Measurements from ENCODE around the gene PRSS48.

The PRSS48 gene

DNA sequence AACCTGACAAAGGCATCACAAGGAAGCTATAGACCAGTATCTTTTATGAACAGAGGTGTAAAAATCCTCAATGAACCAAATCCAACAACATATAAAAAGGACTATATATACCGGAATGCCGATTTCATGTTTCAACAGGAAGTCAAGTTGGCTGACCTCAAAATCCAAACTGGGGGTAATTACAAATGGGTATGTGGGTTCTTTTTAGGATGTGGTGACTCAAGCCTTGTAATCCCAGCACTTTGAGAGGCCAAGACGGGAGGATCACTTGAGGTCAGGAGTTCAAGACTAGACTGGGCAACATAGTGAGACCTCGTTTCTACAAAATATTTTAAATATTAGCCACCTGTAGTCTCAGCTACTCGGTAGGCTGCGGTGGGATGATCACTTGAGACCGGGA lies 10.4 kb downstream of the PRSS48 start:
- no peaks in the 10 kb centered on the region for H4K20me1 ChIP-seq (ENCODE audit: insufficient read depth, low read length)
- no peak overlapping the region for H3K4me2 ChIP-seq (ENCODE audit: low read length)
- H3K9me3 ChIP-seq (ENCODE audit: insufficient read depth, low read length) = peaks cover 7% of the 10 kb centered on the region; the same call in 1 of the 2 replicates
- H3K4me3 ChIP-seq (ENCODE audit: low read length) = no peak overlapping the region
- no peak overlapping the region for H3K27ac ChIP-seq (ENCODE audit: low read length)
- H3K27me3 ChIP-seq (ENCODE audit: low read depth, low read length) = no peaks in the 10 kb centered on the region
- H3K4me1 ChIP-seq (ENCODE audit: low read length) = no peaks in the 10 kb centered on the region
- H3K36me3 ChIP-seq (replicated peaks; ENCODE audit: low read depth, low read length) = no peaks in the 10 kb centered on the region
- H2AFZ ChIP-seq (ENCODE audit: low read depth, low read length) = no peak overlapping the region
- TF ChIP-seq, protein P1, sequence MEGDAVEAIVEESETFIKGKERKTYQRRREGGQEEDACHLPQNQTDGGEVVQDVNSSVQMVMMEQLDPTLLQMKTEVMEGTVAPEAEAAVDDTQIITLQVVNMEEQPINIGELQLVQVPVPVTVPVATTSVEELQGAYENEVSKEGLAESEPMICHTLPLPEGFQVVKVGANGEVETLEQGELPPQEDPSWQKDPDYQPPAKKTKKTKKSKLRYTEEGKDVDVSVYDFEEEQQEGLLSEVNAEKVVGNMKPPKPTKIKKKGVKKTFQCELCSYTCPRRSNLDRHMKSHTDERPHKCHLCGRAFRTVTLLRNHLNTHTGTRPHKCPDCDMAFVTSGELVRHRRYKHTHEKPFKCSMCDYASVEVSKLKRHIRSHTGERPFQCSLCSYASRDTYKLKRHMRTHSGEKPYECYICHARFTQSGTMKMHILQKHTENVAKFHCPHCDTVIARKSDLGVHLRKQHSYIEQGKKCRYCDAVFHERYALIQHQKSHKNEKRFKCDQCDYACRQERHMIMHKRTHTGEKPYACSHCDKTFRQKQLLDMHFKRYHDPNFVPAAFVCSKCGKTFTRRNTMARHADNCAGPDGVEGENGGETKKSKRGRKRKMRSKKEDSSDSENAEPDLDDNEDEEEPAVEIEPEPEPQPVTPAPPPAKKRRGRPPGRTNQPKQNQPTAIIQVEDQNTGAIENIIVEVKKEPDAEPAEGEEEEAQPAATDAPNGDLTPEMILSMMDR (IDR thresholded peaks at IDR 0.05; ENCODE audit: low read depth, low read length) = no peak
- no peaks in the 10 kb centered on the region for H3K79me2 ChIP-seq (ENCODE audit: low read length)
- H3K9ac ChIP-seq (ENCODE audit: low read length) = no peak overlapping the region

DNA sequence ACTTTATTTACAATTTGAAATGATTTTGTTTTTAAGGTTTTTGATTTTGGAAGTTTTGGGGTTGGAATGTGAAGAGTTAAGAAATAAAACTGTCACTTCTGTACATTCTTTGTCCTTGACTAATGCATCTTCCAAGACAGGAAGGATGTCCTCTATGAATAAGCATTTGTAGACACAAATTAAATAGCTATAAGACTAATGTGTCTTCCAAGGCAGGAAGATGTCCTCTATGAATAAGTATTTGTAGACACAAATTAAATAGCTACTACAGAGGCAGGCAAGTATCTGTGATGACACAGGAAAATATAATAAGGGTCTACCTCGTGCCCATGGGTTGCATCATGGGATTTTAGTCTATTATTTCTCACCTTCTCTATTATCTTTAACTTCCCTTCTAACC lies 14.5 kb downstream of the PRSS48 start:
- no peak overlapping the region for H2AFZ ChIP-seq (ENCODE audit: low read depth, low read length)
- no peak for TF ChIP-seq EZH2phosphoT487 (IDR thresholded peaks at IDR 0.05; ENCODE audit: low read depth)
- TF ChIP-seq, protein P1 (IDR thresholded peaks at IDR 0.05; ENCODE audit: low read depth, low read length) = no peak
- no peak overlapping the region for H3K4me2 ChIP-seq (ENCODE audit: low read length)
- no peaks in the 10 kb centered on the region for H3K27me3 ChIP-seq (ENCODE audit: low read depth, low read length)
- no peaks in the 10 kb centered on the region for H3K79me2 ChIP-seq (ENCODE audit: low read length)
- no peaks in the 10 kb centered on the region for H3K9me3 ChIP-seq (ENCODE audit: insufficient read depth, low read length)
- H3K27ac ChIP-seq (ENCODE audit: low read length) = no peak overlapping the region
- H3K4me1 ChIP-seq (ENCODE audit: low read length) = no peaks in the 10 kb centered on the region
- no peaks in the 10 kb centered on the region for H3K36me3 ChIP-seq (replicated peaks; ENCODE audit: low read depth, low read length)
- no peaks in the 10 kb centered on the region for H4K20me1 ChIP-seq (ENCODE audit: insufficient read depth, low read length)
- H3K4me3 ChIP-seq (ENCODE audit: low read length) = no peak overlapping the region
- no peak overlapping the region for H3K9ac ChIP-seq (ENCODE audit: low read length)

DNA sequence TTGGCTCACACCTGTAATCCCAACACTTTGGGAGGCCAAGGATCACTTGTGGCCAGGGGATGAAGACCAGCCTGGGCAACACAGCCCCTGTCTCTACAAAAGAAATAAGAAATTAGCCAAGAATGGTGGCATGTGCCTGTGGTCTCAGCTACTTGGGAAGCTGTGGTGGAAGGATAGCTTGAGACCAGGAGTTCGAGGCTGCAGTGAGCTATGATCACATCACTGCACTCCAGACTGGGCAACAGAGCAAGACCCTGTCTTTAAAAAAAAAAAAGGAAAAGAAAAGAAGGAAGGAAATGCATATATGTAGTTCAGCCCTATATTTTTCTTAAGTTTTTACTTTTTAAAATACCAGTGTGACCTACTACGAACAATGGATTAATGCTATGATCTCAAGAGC lies 15.1 kb downstream of the PRSS48 start:
- no peaks in the 10 kb centered on the region for H3K79me2 ChIP-seq (ENCODE audit: low read length)
- H2AFZ ChIP-seq (ENCODE audit: low read depth, low read length) = no peak overlapping the region
- no peaks in the 10 kb centered on the region for H4K20me1 ChIP-seq (ENCODE audit: insufficient read depth, low read length)
- TF ChIP-seq EZH2phosphoT487 (IDR thresholded peaks at IDR 0.05; ENCODE audit: low read depth) = no peak
- TF ChIP-seq, protein P1 (IDR thresholded peaks at IDR 0.05; ENCODE audit: low read depth, low read length) = no peak
- H3K4me2 ChIP-seq (ENCODE audit: low read length) = no peak overlapping the region
- no peaks in the 10 kb centered on the region for H3K36me3 ChIP-seq (replicated peaks; ENCODE audit: low read depth, low read length)
- H3K9me3 ChIP-seq (ENCODE audit: insufficient read depth, low read length) = no peaks in the 10 kb centered on the region
- no peak overlapping the region for H3K4me3 ChIP-seq (ENCODE audit: low read length)
- H3K27me3 ChIP-seq (ENCODE audit: low read depth, low read length) = no peaks in the 10 kb centered on the region
- no peak overlapping the region for H3K27ac ChIP-seq (ENCODE audit: low read length)
- no peak overlapping the region for H3K9ac ChIP-seq (ENCODE audit: low read length)
- no peaks in the 10 kb centered on the region for H3K4me1 ChIP-seq (ENCODE audit: low read length)

DNA sequence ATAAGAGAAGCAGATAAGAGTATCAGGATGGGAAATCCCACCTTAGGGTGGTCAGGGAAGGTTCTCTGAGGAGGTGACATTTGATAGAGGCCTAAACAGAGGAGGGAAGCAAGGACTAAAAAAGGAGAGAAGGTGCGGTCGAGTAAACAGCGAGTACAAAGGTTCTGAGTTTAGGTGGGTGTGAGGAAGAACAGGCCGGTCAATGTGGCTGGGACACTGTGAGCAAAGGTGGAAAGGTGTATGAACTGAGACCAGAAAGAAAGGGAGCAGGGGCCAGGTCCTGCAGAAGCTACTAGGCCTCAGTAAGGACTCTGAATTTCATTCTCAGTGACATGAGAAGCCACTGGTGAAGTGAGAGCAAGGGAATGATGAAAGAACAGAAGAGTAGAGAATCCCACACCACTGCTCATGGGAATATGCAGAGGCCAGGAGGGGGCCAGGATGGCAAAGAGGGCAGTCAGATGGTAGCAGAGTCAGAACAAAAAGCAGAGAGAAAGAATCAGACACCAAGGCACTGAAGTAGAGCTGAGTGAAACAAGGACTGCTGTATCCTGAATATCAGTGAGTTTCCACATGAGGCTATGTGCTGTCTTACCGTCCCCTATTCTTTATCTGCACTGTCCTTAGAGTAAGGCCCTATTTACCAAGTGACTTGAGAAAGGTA lies 18.0 kb downstream of the PRSS48 start:
- H3K4me1 ChIP-seq (ENCODE audit: low read length) = no peaks in the 10 kb centered on the region
- no peaks in the 10 kb centered on the region for H3K36me3 ChIP-seq (replicated peaks; ENCODE audit: low read depth, low read length)
- no peaks in the 10 kb centered on the region for H3K9me3 ChIP-seq (ENCODE audit: insufficient read depth, low read length)
- no peak overlapping the region for H3K9ac ChIP-seq (ENCODE audit: low read length)
- no peaks in the 10 kb centered on the region for H3K27me3 ChIP-seq (ENCODE audit: low read depth, low read length)
- no peak overlapping the region for H3K27ac ChIP-seq (ENCODE audit: low read length)
- TF ChIP-seq EZH2phosphoT487 (IDR thresholded peaks at IDR 0.05; ENCODE audit: low read depth) = no peak
- TF ChIP-seq, protein P1 (IDR thresholded peaks at IDR 0.05; ENCODE audit: low read depth, low read length) = no peak
- 0 out of 2 replicates have a peak overlapping the region, but pooled peaks have one; percentile 14 for H2AFZ ChIP-seq (ENCODE audit: low read depth, low read length)
- no peak overlapping the region for H3K4me2 ChIP-seq (ENCODE audit: low read length)
- no peaks in the 10 kb centered on the region for H4K20me1 ChIP-seq (ENCODE audit: insufficient read depth, low read length)
- H3K79me2 ChIP-seq (ENCODE audit: low read length) = no peaks in the 10 kb centered on the region
- H3K4me3 ChIP-seq (ENCODE audit: low read length) = no peak overlapping the region

All from OCI-LY3 (cell line).